ENCODE measurements around the gene PLEKHM3.
"Not testable (repeated sequence)": the region's sequence is repeated elsewhere in the genome, so short reads cannot be mapped to it uniquely, and the experiment has no call there.

The PLEKHM3 gene

DNA sequence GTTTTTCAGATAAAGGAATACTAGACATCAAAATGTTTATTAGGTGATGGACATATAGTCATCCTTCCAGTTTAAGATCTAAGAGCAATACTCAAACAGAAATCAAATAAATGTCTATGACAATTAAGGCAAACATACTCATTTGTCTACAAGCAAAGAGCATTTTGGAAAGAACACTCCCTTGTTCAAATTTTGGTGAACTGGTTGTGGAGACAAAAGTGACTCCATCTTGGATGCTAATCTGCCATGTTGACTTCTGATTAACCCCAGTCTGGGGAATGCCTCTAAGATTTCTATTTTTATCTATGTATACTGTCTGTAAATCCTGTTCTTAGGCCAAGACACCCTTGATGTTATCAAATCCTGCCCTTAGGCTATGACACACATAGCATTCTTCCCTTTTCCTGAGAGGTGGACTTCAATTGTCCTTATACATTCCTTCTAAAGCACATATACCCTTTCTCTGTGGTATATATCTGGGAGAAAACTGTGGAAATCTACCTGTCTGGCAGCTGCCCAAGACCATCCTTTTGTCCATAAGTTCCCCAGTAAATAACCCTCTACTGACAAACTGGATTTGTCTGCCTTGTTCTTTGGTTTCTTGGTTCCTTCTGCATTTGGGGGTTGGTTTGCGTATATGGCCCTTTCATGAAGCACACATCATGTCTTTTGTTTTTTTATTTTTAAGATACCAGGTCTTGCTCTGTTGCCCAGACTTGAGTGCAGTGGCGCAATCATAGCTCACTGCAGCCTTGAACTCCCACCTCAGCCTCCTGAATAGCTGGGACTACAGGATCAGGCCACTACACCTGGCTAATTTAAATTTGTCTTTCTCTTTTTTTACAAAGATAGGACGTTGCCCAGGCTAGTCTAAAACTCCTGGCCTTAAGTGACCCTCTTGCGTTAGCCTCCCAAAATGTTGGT lies 12.5 kb upstream of the PLEKHM3 start:
- DNase-seq (ENCODE audit: low spot score) = no peak

DNA sequence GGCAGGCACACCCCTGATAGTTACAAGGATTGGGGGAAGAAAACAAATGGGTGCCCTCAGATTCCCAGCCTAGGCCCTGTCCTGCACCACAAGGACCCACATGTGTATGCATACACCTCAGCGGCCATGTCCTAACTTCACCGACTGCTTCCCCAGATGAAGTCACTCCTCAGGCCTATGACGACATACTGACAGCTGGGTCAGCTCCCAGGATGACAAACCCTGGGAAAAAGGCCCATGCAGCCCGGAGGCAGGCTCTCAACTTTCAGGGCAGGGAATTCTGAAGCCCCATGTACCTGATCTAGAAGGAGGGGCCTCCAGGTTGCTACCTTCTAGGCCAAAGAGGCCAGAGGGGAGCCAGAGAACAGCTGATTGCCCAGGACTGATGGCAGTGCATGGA lies 11.0 kb upstream of the PLEKHM3 start:
- no peak for DNase-seq (ENCODE audit: low spot score)

DNA sequence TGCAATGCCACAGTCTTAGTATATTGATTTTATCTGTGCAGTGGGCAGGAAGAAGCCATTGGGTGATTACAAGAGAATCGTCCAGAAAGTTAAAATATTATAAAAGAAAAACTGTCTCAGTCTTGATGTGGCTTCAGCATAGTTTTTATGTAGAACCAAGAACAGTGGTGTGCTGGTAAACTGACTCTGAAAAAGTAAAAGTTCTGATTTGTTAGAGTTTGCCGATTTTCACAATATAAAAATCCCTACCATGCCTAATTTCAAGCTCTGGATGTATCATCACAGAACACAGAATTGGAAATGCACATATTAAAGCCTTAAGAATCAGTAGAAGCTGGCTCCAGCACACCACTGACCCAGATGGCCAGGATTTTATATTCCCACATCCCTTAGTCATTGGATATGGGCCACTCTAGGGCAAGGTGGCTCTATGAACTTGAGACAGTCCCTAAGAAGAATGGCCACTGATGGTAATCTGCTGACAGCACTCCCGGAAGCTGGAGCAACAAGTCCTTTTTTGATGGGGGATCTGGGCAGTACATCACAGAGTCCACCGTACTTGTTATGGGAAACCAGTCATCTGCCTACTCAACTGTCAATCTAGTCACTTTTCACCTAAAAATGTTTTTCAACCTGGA lies 9.3 kb upstream of the PLEKHM3 start:
- DNase-seq (ENCODE audit: low spot score) = no peak

DNA sequence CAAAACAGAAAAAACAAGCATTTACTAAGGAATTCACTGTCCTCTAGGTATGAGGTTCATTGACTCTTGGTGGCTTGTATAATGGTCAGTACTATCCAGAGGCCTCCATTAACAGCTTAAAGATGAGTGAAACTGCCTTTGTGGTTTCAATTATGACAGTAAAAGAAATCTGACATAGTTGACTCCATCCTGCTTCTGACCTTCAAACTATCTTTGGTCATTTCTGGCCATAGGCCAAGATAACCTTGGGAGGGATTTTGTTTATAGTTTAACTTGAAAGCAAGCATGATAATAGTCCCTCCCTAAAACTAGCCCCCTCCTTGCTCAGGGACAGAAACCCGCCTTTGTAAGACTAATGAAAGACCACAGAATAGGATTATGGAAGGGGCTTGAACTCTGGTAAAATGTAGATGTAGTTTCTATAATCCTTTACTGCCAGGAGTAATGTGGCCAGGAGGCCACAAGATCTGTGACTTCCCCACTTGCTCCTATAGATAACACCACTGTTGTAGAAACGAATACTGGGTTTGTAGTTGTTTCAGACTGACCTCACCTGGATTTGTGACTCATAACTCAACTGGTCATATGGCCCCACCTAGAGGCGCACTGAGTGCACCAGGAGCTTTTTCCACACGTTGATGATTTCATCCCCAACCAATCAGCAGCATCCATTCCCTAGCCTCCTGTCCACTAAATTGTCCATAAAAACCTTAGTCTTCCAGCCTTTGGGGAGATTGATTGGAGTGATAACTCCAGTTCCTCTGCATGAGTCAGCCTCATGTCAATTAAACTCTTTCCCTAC lies 8.6 kb upstream of the PLEKHM3 start:
- DNase-seq (ENCODE audit: low spot score) = no peak

DNA sequence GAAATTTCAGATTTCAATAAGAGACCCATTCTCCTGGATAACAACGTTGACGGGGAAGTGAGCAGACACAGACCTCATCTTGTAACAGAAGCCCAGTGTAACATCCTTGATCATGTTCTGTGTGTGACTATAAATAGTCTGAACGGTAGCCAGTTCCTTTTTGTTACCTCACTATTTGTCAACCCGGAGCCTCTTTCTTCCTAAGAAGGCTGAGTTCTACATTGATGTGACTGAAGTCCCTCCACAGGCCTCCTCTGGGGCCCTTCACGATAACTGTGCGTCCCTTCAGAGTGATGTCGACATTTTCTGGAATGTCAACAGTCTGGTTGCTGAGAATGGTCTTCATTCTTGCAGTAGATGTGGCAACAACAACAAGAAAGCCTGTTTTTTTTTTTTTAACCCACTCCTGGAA lies 6.3 kb upstream of the PLEKHM3 start:
- no peak for DNase-seq (ENCODE audit: low spot score)

DNA sequence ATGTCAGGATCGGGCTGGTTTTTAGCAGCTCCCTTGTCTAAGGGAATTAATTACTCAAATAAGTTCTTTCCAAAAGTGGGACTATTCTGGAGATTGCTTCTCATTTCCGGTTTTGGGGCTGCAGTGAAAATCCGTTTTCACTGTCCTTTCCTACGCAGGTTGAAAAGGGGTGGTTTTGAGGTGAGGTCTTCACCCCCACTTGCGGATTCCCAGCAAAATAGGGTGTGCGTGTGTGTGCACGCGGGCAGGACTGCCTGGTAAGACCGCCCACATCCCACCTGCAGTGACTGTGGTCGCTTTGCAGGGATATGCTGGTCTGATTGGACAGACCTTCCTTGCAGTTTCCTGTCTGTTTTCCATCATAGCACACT lies 472 bp upstream of the PLEKHM3 start:
- no peak for DNase-seq (ENCODE audit: low spot score)

DNA sequence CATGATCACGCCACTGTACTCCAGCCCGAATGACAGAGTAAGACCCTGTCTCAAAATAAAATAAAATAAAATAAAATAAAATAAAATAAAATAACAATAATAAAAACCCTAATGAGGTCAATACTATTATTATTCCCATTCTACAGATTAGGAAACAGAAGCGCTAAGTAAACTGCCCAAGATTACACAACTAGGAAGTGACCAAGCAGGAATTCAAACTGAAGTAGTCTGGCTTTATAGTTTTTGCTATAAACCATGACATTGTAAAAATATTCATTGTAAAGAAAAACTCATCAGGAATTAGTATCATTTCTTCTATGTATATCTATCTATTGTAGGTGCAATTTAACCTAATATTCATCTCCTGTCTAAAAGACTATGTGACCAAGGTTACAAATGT lies 1.2 kb downstream of the PLEKHM3 start:
- DNase-seq (ENCODE audit: low spot score) = no peak

DNA sequence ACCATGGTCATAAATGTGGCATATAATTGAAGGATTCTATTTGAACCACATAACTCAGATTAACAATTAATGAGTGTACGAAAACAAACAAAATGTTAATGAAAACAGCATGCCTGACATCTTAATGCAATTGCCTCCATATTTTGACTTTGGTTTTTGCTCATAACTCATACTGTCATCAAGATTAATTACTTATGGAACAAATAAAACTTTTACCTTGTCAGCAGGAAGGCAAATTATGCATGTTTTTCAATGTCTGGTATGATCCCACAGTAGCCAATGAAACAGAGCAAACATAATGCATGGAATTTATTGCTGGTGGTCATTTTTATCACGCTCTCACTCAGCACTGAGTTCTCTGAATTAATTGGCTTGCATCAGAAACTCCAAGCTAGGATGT lies 5.1 kb downstream of the PLEKHM3 start:
- no peak for DNase-seq (ENCODE audit: low spot score)

DNA sequence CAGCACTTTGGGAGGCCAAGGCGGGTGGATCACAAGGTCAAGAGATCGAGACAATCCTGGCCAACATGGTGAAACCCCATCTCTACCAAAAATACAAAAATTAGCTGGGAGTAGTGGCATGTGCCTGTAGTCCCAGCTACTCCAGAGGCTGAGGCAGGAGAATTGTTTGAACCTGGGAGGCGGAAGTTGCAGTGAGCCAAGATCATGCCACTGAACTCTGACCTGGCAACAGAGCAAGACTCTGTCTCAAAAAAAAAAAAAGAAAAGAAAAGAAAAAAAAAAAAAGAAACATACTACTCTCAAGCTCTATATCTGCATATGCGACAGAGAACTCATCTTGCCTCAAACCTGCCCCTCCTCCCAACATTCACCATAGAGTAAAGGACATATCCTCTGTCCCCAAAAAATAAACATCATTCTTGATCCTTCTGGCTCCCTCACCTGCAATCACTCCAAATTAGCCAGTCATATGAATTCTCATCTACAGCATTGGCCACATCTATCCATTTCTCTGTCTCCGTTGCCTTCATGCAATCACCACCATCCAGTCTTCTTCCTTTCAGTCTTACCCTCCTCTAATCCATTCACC lies 7.1 kb downstream of the PLEKHM3 start:
- not testable (repeated sequence) for DNase-seq (ENCODE audit: low spot score)

DNA sequence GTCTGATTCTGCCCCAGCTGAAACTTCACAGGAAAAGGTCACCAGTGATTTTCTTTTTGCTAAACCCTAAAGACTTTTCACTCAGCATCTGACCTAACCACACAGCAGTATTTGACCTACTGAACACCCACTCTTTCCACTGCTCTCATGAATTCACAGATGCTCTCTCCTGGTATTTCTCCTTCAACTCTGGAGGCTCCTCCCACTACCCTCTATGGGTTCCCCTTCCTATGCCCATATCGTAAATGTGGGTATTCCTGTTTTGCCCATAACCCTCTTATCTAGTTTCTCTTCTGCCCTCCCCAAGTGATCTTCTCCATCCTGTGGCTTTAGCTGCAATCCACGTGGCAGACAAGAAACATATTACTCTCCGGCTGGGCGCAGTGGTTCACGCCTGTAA lies 7.6 kb downstream of the PLEKHM3 start:
- no peak for DNase-seq (ENCODE audit: low spot score)

DNA sequence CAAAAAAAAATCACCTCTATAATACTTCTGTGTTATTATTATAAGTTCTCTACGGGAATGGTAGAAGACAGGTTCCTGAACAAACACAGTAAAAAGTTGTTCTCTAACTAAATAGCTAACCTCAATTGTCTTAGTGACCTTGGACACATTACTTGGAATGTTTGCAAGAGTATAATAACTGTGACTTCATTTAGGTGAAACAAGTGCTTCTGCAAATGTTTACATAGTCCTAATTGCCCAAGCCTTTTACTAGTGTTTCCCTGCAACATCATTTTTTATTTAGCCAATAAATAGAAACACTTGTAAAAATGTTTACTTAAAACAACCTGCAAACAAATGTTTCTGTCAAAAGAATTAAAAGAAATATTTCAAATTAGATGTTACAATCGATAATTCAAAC lies 9.9 kb downstream of the PLEKHM3 start:
- DNase-seq (ENCODE audit: low spot score) = no peak

DNA sequence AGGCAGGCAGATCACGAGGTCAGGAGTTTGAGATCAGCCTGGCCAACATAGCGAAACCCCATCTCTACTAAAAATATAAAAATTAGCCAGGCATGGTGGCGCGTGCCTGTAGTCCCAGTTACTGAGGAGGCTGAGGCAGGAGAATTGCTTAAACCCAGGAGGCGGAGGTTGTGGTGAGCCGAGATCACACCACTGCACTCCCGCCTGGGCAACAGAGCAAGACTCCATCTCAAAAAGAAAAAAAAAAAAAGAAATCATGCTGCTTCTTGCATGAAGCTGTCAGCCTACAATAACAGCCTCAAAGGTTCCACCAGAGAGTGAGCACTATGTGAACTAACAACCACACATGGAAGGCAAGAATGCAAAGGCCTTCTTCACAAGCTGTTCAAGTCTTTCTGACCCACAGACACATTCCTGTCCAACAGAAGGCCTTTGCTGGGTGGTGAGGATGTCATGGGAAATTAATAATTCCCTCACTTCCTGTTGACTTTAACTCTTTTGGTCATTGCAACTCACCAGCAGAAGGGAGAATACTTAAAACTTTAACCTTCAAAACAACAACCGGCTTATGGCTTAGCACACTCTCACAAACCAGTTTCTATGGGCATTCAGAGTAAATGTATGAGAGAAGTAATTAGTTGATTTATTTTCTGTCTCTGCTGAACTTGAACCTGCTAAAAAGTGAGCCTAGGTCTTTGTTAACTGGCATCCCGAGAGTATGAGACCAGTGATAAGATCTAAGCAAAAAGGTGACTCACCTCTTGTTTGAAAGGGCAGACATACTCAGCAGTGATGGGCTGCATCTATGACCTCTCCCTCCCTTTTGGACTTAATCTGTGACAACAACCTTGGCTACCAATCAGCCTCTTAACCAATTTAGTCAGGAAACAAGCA lies 11.8 kb downstream of the PLEKHM3 start:
- DNase-seq (ENCODE audit: low spot score) = no peak

DNA sequence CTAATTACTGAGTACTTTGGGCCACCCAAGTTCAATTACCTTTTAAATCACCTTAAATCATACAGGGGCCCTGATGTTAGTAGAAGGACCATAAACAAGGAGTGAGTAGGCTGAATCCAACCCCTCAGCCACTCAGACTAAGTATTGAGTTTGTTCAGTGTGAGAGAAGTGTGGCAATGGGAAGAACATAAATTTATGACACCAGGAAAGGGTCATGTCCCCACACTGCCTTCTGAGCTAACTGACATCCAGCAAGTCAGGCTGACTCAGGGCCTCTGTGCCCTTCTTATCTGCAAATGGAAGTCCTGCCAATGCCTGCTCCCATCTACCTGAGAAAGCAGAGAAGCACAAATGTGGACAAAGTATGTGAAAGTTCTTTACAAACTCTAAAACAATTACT lies 12.9 kb downstream of the PLEKHM3 start:
- no peak for DNase-seq (ENCODE audit: low spot score)

DNA sequence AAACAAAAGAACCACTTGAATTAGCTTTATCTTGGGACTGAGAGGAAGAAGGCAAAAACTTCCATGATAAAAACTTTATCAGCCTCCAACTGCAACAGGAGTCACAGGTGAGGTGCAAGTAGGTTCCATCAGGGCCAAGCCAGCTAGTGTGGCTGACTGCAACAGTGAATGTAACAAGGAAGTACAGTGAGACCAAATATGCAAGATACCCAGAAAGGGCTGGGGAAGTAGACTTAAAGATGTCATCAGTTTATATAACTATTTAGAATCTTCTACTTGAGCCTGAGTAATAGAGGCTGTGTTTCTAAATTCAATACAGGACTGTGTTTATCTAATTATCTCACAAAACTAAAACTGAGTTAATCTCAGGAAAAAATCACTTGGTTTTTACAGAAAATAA lies 14.8 kb downstream of the PLEKHM3 start:
- no peak for DNase-seq (ENCODE audit: low spot score)

DNA sequence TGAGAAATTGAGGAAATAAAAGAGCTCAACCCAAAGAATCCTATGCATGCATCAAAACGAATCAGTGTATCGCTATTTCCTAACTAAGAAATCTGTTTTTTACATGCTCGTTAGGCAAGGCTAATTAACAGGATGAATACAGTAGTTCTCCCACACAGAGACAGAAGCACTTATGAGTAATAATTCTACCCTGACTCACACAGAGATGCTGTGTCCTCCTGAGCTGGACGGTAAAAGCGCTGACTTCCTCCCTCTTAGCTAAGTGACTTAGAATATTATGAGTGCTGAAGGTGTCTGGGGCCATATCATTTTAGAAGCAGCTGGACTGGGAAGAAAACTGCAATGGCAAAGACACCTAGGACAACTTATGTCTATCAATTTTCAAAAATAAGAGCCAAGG lies 18.5 kb downstream of the PLEKHM3 start:
- no peak for DNase-seq (ENCODE audit: low spot score)

DNA sequence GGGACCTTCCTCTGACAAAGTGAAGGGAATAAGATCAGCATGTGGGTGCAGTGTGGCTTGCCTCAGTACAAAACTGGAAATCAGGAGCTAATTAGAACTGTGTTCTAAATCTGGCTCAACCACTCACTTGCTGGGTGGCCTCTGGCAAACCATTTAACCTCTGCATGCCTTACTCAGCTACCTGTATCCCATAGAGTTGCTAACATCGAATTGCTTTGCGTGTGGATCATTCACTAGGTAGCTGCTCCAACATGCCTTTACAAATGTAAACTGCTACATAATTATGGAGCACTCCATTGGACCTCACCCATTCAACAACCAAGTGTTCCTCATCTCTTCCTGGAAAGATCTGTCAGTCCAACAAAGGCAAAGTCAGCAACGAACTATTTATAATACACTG lies 19.0 kb downstream of the PLEKHM3 start:
- no peak for DNase-seq (ENCODE audit: low spot score)

DNA sequence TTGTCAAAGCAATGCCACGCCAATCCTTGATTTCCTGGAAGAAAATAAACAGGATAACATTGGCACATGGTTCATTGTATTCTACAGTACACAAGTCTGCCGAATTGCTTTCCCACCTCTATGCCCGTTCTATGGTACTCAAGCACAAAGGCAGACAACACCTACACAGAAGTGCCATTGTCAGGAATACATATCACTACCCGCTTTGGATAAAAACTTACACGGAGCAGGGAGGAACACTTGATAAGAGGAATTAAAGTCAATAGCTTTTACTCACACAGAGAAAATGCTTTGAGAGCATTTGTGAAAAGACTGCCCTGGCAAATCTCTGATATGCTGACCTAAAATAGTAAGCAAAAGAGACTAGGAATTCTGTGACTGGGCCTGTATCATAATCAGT lies 23.4 kb downstream of the PLEKHM3 start:
- DNase-seq (ENCODE audit: low spot score) = no peak

DNA sequence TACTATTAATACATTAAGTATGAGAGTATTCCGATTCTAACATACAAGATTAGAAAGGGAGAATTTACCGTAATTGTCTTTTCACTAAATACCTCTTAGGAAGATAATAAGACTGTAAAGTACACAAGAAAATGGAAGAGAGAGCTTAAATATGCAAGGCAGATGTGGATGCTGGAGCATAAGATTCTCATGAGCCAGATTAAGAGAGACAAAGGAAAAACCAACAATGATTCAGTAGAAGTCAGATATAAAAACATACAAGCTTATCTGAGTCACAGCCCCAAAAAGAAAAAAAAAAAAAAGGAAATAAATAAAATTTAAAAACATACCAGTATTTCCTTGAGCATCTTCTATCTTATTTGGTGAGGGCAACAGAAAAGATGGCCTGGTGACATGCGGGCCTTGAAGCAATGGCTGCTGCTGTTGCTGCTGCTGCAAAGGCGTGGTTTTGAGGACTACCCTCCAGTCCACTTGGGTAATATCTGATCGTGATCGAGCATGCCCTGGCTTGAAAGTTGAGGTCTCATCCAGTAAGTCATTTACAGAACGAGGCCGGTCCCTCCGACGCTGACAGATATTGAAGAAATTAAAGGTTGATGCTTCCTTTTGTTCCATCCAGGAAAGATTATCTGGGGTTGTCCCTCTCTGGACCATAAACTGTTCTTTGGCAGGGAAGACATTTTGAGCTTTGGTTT lies 24.5 kb downstream of the PLEKHM3 start:
- no peak for DNase-seq (ENCODE audit: low spot score)

DNA sequence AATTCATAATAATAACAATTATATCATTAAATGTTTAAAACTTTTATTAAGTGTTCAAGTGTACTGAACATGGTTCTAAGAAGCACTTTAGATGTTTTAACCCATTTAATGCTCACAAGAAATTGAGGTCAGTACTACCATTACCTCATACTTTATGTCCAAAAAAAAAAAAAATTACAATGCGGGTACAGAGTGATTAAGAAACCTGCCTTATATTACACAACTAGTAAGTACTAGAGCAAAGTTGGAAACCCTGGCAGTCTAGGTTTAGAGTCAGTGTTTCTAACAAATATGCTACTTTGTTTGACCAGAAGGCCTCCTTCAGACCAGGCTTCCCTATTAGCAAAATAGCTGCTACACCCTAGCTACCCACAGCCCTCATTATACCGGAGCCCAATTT lies 28.5 kb downstream of the PLEKHM3 start:
- no peak for DNase-seq (ENCODE audit: low spot score)

DNA sequence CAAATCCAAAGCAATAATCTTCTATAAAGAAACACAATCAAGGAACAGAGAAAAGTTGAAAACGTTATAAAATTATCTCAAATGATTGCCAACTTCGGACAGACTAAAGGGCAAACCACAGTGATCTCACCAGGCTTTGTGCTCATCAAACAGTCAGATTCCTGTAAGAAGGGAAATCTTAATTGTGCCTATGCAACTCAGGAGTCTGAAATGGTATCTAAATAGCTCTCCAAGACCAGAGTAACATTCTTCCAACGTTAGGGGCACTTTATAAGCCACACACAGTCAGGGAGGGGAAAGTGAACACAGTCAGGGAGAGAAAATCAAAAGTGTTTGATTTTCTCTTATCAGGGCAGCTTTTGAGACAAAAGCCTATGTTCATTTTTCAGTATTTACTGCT lies 29.4 kb downstream of the PLEKHM3 start:
- no peak for DNase-seq (ENCODE audit: low spot score)

Data from HuH-7.5 (cell line).